AG04449 (cell line): Measurements from ENCODE around the gene GRIN2B.

Experiments used
- CTCF ChIA-PET: fragments of 350-600 bp; formaldehyde crosslinking; extraction: SDS; loops from one replicate; lab custom pipeline; 2021; ENCODE audit warnings: antibody characterized with exemption; lab: Yijun Ruan, JAX
- POLR2A ChIA-PET: fragments of 400-600, 350-600 bp; formaldehyde crosslinking; extraction: SDS; loops from one replicate; lab custom pipeline; 2020; ENCODE audit warnings: antibody characterized with exemption, inconsistent platforms; lab: Yijun Ruan, JAX
- DNase-seq: peaks from one replicate; pipeline ENCODE4 v3.0.0-alpha.2; 2010; ENCODE audit warnings: low read depth, low spot score
- H3K4me3 ChIP-seq: 2 replicates; pipeline ENCODE4 v1.5.1; 2011; ENCODE audit warnings: low read depth, mild to moderate bottlenecking, control low read depth, low read length
- TF ChIP-seq, protein P1 (sequence below): IDR thresholded peaks from one replicate; pipeline ENCODE4 v1.5.1; 2011; ENCODE audit warnings: mild to moderate bottlenecking, moderate library complexity, low read length, control low read depth, inconsistent platforms; ENCODE audit not compliant: insufficient read depth; ENCODE audit errors: missing control alignments

The GRIN2B gene

DNA sequence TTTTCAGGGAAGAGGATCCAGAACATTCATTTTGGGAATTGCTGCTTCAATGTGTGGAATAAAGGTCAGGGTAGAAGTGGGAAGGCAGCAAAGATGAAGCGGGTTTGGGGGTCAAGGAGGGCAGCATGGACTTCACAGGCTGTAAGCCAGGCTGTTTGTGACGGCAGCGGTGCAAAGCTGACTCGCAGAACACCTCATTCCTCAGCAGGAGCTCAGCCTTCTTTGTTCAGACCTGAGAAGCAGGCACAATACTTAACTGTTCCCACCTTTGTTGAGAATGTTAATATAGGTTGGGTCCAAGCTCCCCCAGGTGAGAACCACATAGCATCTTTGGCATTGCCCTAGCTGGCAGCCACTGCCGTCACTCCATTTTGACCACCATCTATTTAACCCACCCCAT, 16.7 kb downstream of the GRIN2B start:
- ChIA-PET CTCF (no interaction called here), POLR2A (no interaction called here)
- TF ChIP-seq, protein P1, sequence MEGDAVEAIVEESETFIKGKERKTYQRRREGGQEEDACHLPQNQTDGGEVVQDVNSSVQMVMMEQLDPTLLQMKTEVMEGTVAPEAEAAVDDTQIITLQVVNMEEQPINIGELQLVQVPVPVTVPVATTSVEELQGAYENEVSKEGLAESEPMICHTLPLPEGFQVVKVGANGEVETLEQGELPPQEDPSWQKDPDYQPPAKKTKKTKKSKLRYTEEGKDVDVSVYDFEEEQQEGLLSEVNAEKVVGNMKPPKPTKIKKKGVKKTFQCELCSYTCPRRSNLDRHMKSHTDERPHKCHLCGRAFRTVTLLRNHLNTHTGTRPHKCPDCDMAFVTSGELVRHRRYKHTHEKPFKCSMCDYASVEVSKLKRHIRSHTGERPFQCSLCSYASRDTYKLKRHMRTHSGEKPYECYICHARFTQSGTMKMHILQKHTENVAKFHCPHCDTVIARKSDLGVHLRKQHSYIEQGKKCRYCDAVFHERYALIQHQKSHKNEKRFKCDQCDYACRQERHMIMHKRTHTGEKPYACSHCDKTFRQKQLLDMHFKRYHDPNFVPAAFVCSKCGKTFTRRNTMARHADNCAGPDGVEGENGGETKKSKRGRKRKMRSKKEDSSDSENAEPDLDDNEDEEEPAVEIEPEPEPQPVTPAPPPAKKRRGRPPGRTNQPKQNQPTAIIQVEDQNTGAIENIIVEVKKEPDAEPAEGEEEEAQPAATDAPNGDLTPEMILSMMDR = no peak
- no peak for DNase-seq
- H3K4me3 ChIP-seq = no peak overlapping the region

DNA sequence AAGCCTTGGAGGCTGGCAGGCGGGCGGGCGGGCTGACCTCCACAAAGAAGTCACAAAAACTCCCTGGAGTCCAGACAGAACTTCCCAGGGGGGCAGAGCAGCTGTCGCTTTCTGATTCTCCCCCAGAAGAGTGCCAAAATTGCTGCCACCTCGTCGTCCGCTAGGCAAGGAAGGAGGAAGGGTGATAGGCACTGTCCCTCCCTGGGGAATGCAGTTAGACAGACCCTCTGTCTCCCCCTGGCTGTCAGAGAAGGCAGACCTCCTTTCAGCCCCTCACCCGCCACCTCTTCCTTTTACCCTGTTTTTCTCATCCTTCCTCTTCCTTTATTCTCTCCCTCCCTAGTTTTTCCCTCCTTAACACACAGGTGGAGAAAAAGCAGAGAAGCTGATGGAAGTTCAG, 18.7 kb downstream of the GRIN2B start:
- TF ChIP-seq, protein P1 = no peak
- no peak for DNase-seq
- H3K4me3 ChIP-seq = no peak overlapping the region
- ChIA-PET POLR2A (no interaction called here), CTCF (no interaction called here)

DNA sequence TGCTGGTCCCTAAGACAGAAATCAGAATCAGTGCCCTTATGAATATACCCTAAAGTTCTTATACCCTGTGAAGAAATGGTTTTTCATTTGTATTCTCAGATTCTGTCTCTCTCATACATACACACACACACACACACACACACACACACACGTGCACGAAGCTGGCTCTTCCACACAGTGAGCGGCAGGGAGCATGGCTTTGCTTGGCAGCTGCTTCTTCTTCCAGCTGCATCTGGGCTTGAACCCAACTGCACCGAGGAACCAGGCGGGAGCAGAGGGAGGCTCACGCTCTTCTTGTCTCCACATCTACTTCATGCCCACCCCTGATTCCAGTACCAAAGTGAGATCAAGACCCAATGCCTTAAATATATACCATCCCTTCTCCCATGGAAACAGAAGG, 19.4 kb downstream of the GRIN2B start:
- ChIA-PET CTCF (no interaction called here), POLR2A (no interaction called here)
- H3K4me3 ChIP-seq = no peak overlapping the region
- TF ChIP-seq, protein P1 = no peak
- DNase-seq = no peak

DNA sequence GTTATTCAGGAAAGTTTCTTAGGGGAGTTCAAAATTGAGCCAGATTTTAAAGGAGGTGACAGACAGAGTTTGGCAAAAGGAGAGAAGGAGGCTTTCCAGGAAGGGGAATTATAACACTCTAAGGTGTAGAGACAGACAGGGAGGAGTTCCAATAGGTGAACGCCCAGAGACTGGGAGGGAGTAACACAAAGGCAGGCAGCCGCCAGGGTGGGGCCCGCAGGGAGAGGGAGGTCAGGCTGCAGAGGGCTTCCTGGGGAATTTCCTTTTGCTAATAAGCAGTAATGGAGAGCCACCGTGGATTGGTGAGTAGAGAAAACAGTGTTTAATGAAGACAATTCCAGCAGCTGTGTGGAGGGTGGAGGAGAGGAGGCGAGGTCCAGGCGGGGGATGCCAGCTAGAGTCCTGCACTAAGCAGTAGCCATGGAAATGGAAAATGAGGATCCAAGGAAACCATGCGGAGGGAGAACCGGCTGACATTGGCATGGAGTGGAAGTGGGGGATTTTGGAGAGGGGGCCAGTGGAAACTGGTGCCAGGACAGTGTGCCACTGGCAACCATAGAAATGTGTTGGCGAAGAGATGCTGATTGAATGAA, 22.2 kb downstream of the GRIN2B start:
- POLR2A ChIA-PET = no interaction called here
- DNase-seq = no peak
- TF ChIP-seq, protein P1 = no peak
- CTCF ChIA-PET = no interaction called here
- H3K4me3 ChIP-seq = no peak overlapping the region

DNA sequence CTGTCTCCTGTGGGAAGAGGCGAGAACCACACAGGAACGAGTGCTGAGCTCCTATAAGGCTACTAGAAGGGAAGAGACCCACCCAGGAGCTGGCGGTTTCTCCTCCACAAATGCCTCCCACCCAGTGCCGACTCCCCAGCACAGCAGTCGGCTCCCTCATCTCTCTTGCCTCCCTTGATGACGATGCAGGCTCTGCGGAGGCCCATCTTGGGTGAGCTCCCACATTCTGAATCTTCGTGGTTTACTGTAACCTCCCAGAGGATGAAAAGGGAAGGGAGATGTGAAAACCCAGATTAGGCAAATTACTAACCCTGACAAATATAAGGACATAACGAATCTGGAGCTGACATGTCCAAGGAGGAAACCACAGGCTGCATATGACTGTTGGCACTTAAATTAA, 23.8 kb downstream of the GRIN2B start:
- H3K4me3 ChIP-seq = no peak overlapping the region
- TF ChIP-seq, protein P1 = no peak
- ChIA-PET POLR2A (no interaction called here), CTCF (no interaction called here)
- no peak for DNase-seq

DNA sequence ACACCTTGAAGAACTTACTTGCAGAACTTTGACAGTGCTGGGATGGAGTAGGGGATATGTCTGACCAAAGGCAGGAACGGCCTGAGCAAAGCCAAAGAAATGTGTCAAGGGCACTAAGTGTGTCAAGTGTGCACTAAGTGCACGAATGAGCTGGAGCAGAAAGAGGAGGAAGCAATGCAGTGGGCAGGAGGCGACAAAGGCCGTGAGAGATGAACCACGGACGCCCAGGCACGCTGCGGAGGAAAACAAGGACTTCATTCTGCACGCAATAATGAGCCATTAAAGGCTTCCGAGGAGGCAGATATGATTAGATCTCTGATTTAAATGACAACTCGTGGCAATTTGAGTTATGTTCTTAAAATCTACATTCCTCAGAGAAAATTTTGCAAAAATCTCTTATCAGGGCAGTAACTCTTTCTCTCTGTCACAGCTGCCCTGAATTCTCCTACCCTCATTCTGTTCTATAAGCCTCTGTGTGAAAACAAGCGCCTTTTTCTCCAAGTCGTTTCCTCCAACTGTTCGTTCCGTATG, 25.3 kb downstream of the GRIN2B start:
- POLR2A ChIA-PET = no interaction called here
- no peak for DNase-seq
- CTCF ChIA-PET = no interaction called here
- TF ChIP-seq, protein P1 = no peak
- H3K4me3 ChIP-seq = no peak overlapping the region
